ENCODE measurements around the gene SETBP1.

The SETBP1 gene

DNA sequence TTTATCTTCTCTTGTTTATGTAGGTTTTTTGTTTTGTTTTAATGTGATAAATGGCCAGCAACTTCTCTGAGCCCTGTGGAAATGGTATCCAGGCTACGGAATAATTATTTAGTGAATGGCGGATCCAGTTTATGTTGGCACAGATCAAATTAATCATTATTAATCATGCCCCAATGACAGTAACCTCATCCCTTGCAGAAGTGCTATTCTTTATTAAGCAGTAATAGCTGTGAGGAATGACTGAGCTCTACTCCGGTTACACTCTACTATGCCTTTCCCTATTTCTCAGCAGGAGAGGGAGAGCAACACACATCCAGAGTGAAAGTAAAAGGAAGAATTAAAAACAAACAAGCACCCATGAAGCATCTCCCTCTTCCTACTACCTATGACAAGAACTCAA lies 84.8 kb downstream of the SETBP1 start:
- no peak overlapping the region for H3K4me3 ChIP-seq (ENCODE audit: low read length)
- TF ChIP-seq, protein P1, sequence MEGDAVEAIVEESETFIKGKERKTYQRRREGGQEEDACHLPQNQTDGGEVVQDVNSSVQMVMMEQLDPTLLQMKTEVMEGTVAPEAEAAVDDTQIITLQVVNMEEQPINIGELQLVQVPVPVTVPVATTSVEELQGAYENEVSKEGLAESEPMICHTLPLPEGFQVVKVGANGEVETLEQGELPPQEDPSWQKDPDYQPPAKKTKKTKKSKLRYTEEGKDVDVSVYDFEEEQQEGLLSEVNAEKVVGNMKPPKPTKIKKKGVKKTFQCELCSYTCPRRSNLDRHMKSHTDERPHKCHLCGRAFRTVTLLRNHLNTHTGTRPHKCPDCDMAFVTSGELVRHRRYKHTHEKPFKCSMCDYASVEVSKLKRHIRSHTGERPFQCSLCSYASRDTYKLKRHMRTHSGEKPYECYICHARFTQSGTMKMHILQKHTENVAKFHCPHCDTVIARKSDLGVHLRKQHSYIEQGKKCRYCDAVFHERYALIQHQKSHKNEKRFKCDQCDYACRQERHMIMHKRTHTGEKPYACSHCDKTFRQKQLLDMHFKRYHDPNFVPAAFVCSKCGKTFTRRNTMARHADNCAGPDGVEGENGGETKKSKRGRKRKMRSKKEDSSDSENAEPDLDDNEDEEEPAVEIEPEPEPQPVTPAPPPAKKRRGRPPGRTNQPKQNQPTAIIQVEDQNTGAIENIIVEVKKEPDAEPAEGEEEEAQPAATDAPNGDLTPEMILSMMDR (conservative IDR thresholded peaks at IDR 0.05; ENCODE audit: low read depth, low read length), result no peak
- DNase-seq (ENCODE audit: low read depth), result no peak

DNA sequence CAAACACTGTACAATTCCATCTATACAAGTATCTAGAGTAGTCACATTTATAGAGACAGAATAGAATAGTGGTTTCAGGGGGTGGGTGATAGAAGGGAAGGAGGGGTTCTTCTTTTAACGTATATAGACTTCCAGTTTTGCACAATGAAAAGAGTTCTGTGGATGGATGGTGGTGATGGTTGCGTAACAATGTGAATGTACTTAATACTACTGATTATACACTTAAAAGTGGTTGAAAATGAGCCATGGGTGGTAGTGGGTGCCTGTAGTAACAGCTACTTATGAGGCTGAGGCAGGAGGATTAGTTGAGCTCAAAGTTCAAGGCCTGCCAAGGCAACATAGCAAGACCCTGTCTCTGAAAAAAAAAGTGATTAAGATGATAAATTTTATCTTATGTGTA lies 85.8 kb downstream of the SETBP1 start:
- DNase-seq (ENCODE audit: low read depth), result no peak
- TF ChIP-seq, protein P1 (conservative IDR thresholded peaks at IDR 0.05; ENCODE audit: low read depth, low read length), result no peak
- no peak overlapping the region for H3K4me3 ChIP-seq (ENCODE audit: low read length)

DNA sequence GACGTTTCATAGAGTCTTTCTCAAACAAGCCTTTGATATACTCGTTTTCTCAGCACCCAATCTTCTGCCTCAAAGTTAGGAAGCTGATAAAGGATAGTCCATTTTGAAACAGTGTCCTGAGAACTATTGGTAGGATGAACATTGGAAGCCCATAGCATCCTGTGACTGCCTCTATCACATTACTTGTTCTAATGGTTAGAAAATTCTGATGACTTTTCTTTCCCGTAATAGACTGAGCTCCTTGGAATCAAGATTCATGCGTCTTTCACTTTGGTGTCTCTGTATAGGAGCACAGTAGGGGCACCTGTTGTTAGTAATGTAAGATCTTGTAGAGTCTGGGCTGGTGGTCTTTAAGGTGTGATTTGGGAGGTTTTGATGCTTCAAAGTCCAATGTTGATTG lies 87.1 kb downstream of the SETBP1 start:
- no peak overlapping the region for H3K4me3 ChIP-seq (ENCODE audit: low read length)
- no peak for DNase-seq (ENCODE audit: low read depth)
- TF ChIP-seq, protein P1 (conservative IDR thresholded peaks at IDR 0.05; ENCODE audit: low read depth, low read length), result no peak

DNA sequence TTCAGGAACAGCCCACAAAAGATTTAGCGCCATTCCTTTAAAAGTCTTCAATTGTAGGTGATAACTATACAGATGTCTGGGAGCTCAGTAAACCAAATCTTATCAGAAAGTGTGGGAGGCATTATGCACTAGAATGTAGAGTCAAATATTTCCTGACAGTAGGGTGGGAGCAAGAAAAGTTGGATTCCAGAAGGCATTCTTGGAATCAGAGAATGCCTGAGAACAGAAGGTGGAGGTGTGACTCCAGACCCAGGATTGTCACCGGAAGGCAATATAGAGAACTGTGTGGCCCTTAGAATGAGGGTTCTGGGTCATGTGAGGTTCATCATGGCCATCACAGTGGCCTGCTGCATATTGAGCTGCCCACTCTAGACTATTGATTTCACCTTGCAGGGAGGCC lies 90.0 kb downstream of the SETBP1 start:
- no peak for DNase-seq (ENCODE audit: low read depth)
- H3K4me3 ChIP-seq (ENCODE audit: low read length), result no peak overlapping the region
- TF ChIP-seq, protein P1 (conservative IDR thresholded peaks at IDR 0.05; ENCODE audit: low read depth, low read length), result no peak

DNA sequence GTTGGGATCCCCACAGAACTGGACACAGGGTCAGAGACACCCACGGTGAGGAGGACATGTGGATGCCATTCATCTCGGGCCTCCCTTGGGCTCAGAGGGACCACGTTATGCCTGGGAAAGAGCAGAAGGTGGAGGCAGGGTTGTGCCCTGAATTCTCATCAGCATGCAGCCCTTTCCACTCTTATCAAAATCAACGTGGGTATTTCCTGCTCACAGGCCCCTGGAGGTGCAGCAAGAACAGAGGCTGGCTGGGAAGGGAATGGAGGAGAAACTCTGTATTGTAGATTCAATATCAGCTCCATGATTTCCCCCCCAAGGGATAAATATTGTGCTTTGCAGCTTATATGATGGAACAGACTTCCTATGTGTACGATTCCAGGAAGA lies 90.9 kb downstream of the SETBP1 start:
- no peak for DNase-seq (ENCODE audit: low read depth)
- TF ChIP-seq, protein P1 (conservative IDR thresholded peaks at IDR 0.05; ENCODE audit: low read depth, low read length), result no peak

DNA sequence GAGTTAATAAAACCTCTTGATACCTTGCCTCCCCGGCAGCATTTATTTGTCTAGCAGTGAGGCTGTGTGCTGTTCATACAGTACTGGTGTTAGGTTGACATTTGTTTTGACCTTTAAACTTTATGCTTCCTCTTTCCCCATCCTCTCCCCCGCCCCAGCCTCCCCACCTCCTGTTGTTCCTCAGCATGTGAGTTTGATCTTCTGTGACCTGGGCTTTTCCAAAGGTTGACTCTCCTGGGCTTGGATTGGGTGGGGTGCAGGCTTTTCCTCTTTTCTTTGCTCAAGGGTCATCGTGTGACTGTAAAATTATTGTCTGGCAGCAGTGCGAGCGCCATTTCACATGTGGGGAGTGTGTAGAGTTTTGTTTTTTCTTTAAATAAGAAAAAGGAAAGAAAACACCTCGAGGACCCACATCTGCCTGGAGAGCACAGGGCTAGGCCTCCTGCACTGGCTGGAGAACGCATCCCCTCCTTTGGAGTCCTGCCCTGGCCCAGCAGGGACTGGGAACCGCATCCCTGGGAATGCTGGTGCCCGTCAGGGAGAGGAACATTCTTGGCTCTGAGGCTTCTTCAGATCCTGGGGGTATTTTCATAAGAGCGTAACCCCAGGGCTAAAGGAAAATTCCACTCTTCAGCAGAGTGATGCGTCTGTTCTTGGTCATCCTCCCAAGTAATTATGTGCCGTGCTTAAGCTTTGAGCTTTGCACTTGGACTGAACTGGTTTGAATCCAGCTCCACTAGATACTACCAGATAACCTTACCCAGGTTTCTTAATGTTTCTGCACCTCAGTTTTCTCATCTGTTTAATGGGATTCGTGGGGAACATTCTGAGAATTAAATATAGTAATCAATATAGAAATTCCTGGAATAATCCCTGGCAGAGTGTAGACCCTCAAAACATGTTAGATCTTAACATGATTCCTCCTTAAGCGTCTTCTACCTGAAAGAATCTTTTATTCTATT lies 91.5 kb downstream of the SETBP1 start:
- no peak overlapping the region for H3K4me3 ChIP-seq (ENCODE audit: low read length)
- TF ChIP-seq, protein P1 (conservative IDR thresholded peaks at IDR 0.05; ENCODE audit: low read depth, low read length), result no peak
- DNase-seq (ENCODE audit: low read depth), result no peak

More for the DNA sequence above, 90.9 kb downstream of the SETBP1 start:
- no peak overlapping the region for H3K4me3 ChIP-seq (ENCODE audit: low read length)

DNA sequence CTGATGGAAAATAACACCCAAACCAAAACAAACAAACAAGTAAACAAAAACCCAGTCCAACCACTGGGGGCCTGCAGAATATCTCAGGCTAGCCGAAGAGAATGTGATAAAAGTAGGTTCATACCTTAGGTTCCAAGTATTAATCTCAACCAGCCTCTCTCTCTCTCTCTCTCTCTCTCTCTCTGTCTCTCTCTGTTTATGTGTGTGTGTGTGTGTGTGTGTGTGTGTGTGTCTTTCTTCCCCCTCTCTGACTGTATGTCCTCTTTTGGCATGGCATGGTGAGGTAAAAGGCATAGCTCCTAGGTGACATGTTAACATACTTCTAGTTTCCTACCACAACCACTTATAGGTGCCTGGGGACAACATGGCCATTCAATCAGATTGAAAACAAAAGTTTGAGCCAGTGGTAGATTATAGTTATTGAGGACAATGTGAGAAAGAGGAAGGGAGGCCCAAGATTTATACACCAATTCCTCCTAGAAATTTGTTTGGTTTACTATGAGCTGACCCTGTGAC lies 93.0 kb downstream of the SETBP1 start:
- TF ChIP-seq, protein P1 (conservative IDR thresholded peaks at IDR 0.05; ENCODE audit: low read depth, low read length), result no peak
- no peak for DNase-seq (ENCODE audit: low read depth)
- H3K4me3 ChIP-seq (ENCODE audit: low read length), result no peak overlapping the region

All from retinal pigment epithelial cell (primary cell).